Measurements from ENCODE around the gene FRG2C. TPM values are rescaled to one million over a fixed set of nuclear protein-coding genes. Genes with fewer than 3 reads are reported as not detected.
A peak's percentile ranks its signal among the peaks of the same experiment; 100 is the strongest.
"Not testable (repeated sequence)": the region's sequence is repeated elsewhere in the genome, so short reads cannot be mapped to it uniquely, and the experiment has no call there.

The FRG2C gene
- 0.06 TPM in 1 of 2 replicates, not detected in the other for total RNA-seq (2014; rRNA removed; shearing (Covaris generic))

DNA sequence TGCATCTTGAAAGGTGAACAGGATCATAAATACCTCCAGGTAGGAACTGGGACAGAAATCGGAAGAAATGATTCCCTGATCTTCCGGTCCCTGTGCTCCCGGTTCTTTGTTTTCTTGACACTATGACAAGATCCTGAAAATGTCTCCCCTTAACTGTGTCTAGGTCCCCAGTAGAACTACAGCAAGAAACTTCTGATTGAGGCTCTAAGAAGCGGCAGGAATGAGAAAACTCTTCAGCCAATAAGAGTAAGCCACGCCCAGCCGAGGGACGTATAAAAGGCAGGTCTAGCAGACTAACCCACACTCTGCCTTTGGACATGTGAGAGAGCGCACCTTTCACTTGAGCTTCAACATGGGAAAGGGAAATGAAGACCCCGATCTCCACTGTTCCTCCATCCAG is at the start of gene FRG2C:
TSS of gene FRG2C (plus strand) at position 301 of the 400 bp plus-strand sequence. CDS start at position 353, 52 bp downstream.
- DNase-seq (ENCODE audit: low read depth): not testable (repeated sequence)

DNA sequence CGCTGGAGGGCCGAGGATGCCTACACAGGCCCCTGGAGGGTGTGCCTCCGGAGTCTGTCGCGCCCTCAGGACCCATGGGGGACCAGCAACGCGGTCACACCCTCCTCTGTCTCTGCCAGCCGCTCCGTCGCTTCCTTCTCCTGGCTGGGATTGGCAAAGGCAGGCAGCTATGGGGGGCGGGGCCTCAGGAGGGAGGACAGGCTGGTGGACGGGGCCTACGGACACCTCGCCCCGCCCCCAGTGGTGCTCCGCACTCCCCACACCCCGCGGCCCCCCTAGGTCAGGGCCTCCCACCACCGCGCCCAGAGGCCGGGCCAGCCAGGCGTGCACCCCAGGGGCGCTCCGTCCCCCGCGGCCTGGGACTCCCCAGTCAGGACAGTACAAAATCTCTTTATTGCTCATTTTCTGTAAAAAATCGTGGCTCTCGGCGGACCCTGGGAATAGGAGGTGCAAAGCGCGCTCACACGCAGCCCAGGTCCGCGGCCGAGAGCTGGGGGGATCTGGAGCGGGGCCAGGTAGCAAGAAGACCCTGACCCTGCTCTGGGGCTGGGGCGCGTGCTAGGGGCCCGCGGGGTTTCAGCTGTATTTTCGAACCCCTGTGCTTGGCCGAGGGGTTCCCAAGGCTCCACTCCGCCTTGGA is 45.3 kb upstream of the FRG2C start:
- peak; percentile 67 for DNase-seq (ENCODE audit: low read depth)

GRCh38 chr3:75619481-75620031 is 44.6 kb upstream of the FRG2C start:
- DNase-seq (ENCODE audit: low read depth): not testable (repeated sequence)

DNA sequence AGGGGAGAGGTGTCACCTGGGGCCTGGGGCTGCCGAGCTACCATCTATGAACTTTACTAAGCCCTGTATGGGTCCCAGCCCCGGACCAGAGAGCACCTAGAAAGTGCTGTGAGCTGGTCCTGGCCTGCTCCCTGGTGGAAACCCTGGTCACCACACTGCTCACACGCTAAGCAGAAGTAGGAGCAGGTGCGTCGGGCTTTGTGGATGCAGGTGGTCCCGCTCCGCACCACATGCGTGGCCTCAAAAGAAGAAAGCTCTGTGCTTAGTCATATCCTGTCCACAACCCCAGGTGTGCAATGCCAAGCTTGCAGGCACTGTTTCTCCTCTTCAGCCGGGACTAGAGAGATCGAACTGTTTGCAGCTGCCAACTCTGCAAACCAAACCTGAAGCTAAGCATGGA is 42.4 kb upstream of the FRG2C start:
- DNase-seq (ENCODE audit: low read depth): not testable (repeated sequence)

GRCh38 chr3:75623656-75624055 is 40.5 kb upstream of the FRG2C start:
- DNase-seq (ENCODE audit: low read depth): not testable (repeated sequence)

DNA sequence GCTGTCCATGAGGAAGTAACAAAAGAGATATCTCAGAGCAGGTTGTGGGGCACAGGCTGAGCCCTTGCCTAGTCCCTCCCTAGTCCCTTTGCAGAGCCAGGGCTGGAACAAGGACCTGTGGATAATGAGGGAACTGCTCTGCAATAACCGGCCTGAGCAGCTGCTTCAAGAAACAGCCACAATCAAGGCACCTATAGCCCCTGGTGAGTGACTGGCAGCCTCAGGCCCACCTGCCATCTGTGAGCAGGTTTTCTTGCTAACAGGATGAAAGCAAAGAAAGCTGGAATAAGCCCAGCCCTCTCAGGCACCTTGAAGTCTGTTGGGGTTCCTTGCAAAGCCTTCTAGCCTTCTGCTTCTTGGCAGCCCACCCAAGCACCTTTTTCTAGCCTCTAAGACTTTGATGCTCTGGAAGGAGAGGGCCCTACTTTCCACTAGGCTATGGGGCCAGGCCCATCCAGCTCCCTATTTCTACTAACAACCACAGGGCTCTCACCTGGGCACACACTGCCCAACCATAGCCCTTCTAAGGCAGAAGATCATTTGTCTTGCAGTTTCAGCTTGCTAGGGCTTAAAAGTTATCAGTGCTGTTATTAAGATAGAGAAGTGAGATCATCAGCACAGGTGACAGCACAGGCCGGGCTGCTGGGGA is 33.1 kb upstream of the FRG2C start:
- DNase-seq (ENCODE audit: low read depth): not testable (repeated sequence)

- DNase-seq (ENCODE audit: low read depth): no peak
These were observed 32.6 kb upstream of the FRG2C start for GRCh38 chr3:75631541-75631940.

DNA sequence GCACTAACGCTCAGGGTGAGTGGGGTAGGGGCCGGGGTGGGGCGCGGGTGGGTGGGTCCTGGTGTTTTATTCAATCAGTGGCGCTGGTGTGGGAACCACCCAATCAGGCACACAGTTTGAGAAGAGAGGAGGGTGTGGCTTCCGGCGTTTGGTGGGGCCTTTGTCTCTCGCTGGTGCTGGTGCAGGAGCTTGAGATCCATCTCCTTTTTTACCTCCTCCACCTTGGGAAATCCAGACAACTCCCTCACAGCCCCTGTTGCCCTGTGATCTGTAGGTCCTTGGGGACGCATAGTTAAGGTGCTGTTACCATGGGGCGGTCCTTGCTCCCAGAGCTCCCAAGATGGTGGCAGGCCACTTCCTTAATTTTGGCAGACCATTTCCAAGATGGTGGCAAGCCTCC is 25.2 kb upstream of the FRG2C start:
- DNase-seq (ENCODE audit: low read depth): not testable (repeated sequence)

DNA sequence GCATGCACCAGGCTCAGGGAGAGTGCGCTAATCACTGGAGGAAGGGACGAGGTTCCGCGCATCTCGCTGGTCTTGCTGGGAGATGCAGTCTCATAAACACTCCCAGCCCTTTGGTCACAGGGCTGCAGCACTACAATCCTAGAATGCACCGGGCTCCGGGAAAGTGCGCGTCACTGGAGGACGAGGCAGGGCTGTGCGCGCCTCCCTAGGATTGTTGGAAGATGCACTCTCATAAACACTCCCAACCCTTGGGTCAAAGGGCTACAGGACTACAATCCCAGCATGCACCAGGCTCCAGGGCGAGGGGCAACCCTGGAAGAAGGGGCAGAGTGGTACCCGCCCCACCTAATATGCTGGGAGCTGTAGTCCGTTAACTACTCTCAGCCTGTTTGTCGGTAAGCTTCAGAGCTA is 23.0 kb upstream of the FRG2C start:
- peak; percentile 80 for DNase-seq (ENCODE audit: low read depth)

- DNase-seq (ENCODE audit: low read depth): peak; percentile 26
These were observed 20.9 kb upstream of the FRG2C start for GRCh38 chr3:75643031-75643800.

DNA sequence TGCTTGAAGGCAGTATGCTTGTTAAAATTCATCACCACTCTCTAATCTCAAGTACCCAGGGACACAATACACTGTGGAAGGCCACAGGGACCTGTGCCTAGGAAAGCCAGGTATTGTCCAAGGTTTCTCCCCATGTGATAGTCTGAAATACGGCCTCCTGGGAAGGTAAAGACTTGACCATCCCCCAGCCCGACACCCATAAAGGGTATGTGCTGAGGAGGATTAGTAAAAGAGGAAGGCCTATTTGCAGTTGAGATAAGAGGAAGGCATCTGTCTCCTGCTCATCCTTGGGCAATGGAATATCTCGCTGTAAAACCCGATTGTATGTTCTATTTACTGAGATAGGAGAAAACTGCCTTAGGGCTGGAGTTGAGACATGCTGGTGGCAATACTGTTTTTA is 18.6 kb upstream of the FRG2C start:
- not testable (repeated sequence) for DNase-seq (ENCODE audit: low read depth)

GRCh38 chr3:75650191-75650590 is 13.9 kb upstream of the FRG2C start:
- no peak for DNase-seq (ENCODE audit: low read depth)

DNA sequence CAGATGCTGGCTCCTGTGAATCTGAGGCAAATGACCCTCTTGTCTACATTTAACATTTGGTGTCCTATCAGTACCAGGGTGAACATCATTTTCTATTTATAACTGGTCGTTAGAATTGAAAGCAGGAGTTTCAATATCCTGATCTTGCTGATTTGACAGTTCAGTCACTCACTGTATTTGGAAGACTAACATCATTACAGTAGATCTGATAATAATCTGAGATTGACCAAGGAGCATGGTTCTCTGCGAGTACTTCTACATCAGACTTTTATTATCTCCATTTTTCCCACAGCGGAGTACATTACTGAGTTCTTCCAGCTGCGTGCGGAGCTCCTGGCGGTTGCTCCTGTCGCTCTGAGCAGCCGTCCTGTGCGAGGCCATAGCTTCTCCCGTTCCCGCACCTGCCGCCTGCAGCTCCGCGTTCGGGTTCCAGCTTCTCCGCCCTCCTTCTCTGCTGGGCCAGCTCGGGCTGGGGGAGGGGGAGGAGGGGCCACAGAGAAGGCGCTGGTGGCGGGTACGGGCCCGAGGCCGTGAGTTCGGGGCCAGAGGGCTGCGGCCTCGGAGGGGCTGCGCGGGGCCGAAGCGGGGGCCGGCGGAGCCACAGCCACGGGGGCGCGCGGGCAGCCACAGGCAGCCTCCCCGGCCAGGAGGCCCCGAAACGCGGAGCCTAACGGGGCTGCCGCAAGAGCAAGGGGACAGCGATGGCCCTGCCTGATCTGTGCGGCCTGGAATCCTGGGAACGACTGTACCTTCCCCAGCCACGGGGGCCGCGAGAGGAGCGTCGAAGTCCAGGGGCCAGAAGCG is 8.8 kb upstream of the FRG2C start:
- not testable (repeated sequence) for DNase-seq (ENCODE audit: low read depth)

DNA sequence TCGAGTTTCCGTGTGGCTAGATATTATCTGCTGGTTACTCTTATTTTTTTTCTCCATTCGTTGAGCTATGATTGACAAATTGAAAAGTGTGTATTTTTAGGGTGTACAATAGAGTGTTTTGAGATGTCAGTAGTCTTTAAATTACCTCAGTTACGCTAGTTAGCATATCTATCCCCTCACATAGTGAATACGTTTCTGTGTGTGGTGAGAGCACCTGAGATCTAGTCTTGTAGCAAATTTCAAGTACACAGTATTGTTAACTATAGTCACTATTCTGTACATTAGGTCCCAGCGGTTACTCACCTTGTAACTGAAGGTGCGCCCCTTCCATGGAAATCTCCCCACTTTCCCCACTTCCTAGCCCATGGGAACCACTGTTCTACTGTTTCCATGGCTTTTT is 8.2 kb upstream of the FRG2C start:
- not testable (repeated sequence) for DNase-seq (ENCODE audit: low read depth)

- DNase-seq (ENCODE audit: low read depth): peak; percentile 34
These were observed 5.6 kb upstream of the FRG2C start for GRCh38 chr3:75658411-75659107.

GRCh38 chr3:75659108-75659433 is 5.1 kb upstream of the FRG2C start:
- not testable (repeated sequence) for DNase-seq (ENCODE audit: low read depth)

- not testable (repeated sequence) for DNase-seq (ENCODE audit: low read depth)
These were observed 1.5 kb downstream of the FRG2C start for GRCh38 chr3:75665626-75666025.

DNA sequence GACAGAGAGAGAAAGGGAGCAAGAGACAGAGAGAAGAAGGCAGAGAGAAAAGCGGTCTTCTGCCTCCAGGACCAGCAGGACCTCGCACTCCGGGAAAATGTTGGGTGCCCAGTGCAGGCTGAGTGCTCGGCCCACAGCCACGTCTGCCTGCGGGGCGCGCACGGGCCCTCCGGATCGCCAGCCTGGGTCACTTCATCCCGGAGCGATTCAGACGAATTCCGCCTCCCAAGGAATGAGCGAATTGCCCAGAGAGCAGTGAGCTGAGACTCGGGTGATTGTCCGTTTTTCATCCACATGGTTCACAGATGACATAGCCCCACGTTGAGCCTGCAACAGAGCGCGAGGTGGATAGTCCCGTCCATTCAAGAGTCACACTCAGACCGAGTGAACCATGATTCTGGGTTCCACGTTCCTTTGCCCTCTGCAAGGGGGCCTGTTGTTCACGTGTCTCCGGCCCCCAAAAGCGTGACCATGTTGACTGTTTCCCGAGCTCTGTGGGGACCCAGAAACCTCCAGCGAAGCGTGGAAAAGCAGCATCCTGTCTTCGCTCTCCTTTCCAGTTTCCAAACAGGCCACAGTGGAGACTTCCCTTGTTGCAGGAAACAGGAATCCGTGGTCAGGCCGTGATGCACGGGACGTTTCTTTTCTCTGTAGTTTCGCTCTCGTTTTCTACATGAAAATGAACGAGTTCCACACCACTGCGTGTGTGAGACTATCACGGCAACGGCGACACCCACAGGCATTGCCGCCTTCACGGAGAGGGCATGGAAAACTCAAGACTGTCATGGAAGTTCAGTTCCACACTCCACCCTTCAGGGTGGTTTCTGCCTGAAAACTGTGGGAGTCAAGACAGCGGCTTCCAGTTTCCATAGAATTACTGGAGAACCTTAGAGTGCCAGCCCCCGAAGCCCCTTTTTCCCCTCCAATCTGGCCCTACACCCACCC is 3.9 kb downstream of the FRG2C start:
- not testable (repeated sequence) for DNase-seq (ENCODE audit: low read depth)

- DNase-seq (ENCODE audit: low read depth): not testable (repeated sequence)
These were observed 4.7 kb downstream of the FRG2C start for GRCh38 chr3:75668759-75669347.

Measured in Daoy (cell line).